ENCODE data around the gene PHACTR3.
"Not testable (repeated sequence)": the region's sequence is repeated elsewhere in the genome, so short reads cannot be mapped to it uniquely, and the experiment has no call there.

Gene PHACTR3

GRCh38 chr20:59880198-59880597 lies 275.9 kb downstream of the PHACTR3 start:
- Histone ChIP-seq H3K79me2 (no peaks in the 10 kb centered on the region), H3K36me3 (ENCODE audit: control insufficient read depth, insufficient read depth, low read length) (no peaks in the 10 kb centered on the region), H3K9ac (no peak overlapping the region), H3K9me3 (ENCODE audit: control insufficient read depth, low read length) (no peaks in the 10 kb centered on the region), H3K27ac (no peak overlapping the region), H3K4me2 (ENCODE audit: low read length) (no peak overlapping the region), H2AFZ (no peak overlapping the region), H3K27me3 (ENCODE audit: control insufficient read depth, insufficient read depth, low read length) (no peaks in the 10 kb centered on the region), H3K4me3 (ENCODE audit: low read depth, low read length) (no peak overlapping the region), H3K4me1 (no peaks in the 10 kb centered on the region)
- no peak for TF ChIP-seq CTCF (IDR thresholded peaks at IDR 0.05)

GRCh38 chr20:59884494-59884893 lies 280.2 kb downstream of the PHACTR3 start:
- Histone ChIP-seq H3K4me1 (no peaks in the 10 kb centered on the region), H3K79me2 (no peaks in the 10 kb centered on the region), H3K36me3 (ENCODE audit: control insufficient read depth, insufficient read depth, low read length) (no peaks in the 10 kb centered on the region), H2AFZ (no peak overlapping the region), H3K27ac (no peak overlapping the region), H3K9me3 (ENCODE audit: control insufficient read depth, low read length) (no peaks in the 10 kb centered on the region), H3K4me2 (ENCODE audit: low read length) (no peak overlapping the region), H3K9ac (no peak overlapping the region), H3K4me3 (ENCODE audit: low read depth, low read length) (no peak overlapping the region), H3K27me3 (ENCODE audit: control insufficient read depth, insufficient read depth, low read length) (no peaks in the 10 kb centered on the region)
- TF ChIP-seq CTCF (IDR thresholded peaks at IDR 0.05), result no peak

GRCh38 chr20:59888050-59888449 lies 283.7 kb downstream of the PHACTR3 start:
- no peak overlapping the region for H3K4me3 ChIP-seq (ENCODE audit: low read depth, low read length)
- no peaks in the 10 kb centered on the region for H3K36me3 ChIP-seq (ENCODE audit: control insufficient read depth, insufficient read depth, low read length)
- H3K4me1 ChIP-seq, result peaks cover 4% of the 10 kb centered on the region
- no peaks in the 10 kb centered on the region for H3K79me2 ChIP-seq
- H3K9me3 ChIP-seq (ENCODE audit: control insufficient read depth, low read length), result no peaks in the 10 kb centered on the region
- H2AFZ ChIP-seq, result no peak overlapping the region
- no peak overlapping the region for H3K4me2 ChIP-seq (ENCODE audit: low read length)
- no peak overlapping the region for H3K9ac ChIP-seq
- H3K27ac ChIP-seq, result no peak overlapping the region
- no peak for TF ChIP-seq CTCF (IDR thresholded peaks at IDR 0.05)
- no peaks in the 10 kb centered on the region for H3K27me3 ChIP-seq (ENCODE audit: control insufficient read depth, insufficient read depth, low read length)

- H3K4me3 ChIP-seq (ENCODE audit: low read depth, low read length); H2AFZ ChIP-seq; H3K4me1 ChIP-seq; H3K27ac ChIP-seq; H3K79me2 ChIP-seq; H3K27me3 ChIP-seq (ENCODE audit: control insufficient read depth, insufficient read depth, low read length); H3K36me3 ChIP-seq (ENCODE audit: control insufficient read depth, insufficient read depth, low read length); H3K4me2 ChIP-seq (ENCODE audit: low read length); H3K9ac ChIP-seq; H3K9me3 ChIP-seq (ENCODE audit: control insufficient read depth, low read length): not testable (repeated sequence)
These were observed 285.7 kb downstream of the PHACTR3 start for GRCh38 chr20:59890035-59890434.

GRCh38 chr20:59891581-59891980 lies 287.2 kb downstream of the PHACTR3 start:
- Histone ChIP-seq H3K27ac (no peak overlapping the region), H3K27me3 (ENCODE audit: control insufficient read depth, insufficient read depth, low read length) (no peaks in the 10 kb centered on the region), H3K4me1 (peaks cover 4% of the 10 kb centered on the region), H2AFZ (no peak overlapping the region), H3K9me3 (ENCODE audit: control insufficient read depth, low read length) (no peaks in the 10 kb centered on the region), H3K4me2 (ENCODE audit: low read length) (no peak overlapping the region), H3K36me3 (ENCODE audit: control insufficient read depth, insufficient read depth, low read length) (no peaks in the 10 kb centered on the region), H3K4me3 (ENCODE audit: low read depth, low read length) (no peak overlapping the region), H3K9ac (no peak overlapping the region), H3K79me2 (no peaks in the 10 kb centered on the region)
- TF ChIP-seq CTCF (IDR thresholded peaks at IDR 0.05), result no peak

All from parathyroid adenoma (tissue), 2 donors.